Measurements from ENCODE around the gene WWC2. TPM values are rescaled to one million over a fixed set of nuclear protein-coding genes. Genes with fewer than 3 reads are reported as not detected.

The WWC2 gene
- total RNA-seq, 2 donors from 2014 or later: 24.8 to 25.8 TPM

GRCh38 chr4:183264614-183265013, 165.6 kb downstream of the WWC2 start:
- intact Hi-C loops (cut with DNase I): loop anchor here (5.0 kb wide), 1 partner anchor 327 kb away; no protein-coding TSS in a partner anchor

GRCh38 chr4:183266371-183266770, 167.3 kb downstream of the WWC2 start:
- intact Hi-C loops (cut with DNase I): no loop called here

More at GRCh38 chr4:183264614-183265013, 165.6 kb downstream of the WWC2 start:
- DNase-seq (ENCODE audit: low spot score): no peak

GRCh38 chr4:183268556-183268955, 169.5 kb downstream of the WWC2 start:
- no peak for DNase-seq (ENCODE audit: low spot score)
- intact Hi-C loops (cut with DNase I): no loop called here

More at GRCh38 chr4:183266371-183266770, 167.3 kb downstream of the WWC2 start:
- DNase-seq (ENCODE audit: low spot score): no peak

GRCh38 chr4:183272384-183272783, 173.3 kb downstream of the WWC2 start:
- DNase-seq (ENCODE audit: low spot score): no peak

GRCh38 chr4:183276106-183276505, 177.0 kb downstream of the WWC2 start:
- DNase-seq (ENCODE audit: low spot score): no peak
- intact Hi-C loops (cut with DNase I): no loop called here

More at GRCh38 chr4:183272384-183272783, 173.3 kb downstream of the WWC2 start:
- intact Hi-C loops (cut with DNase I): loop anchor here in 1 of 2 donors (5.0 kb wide), 1 partner anchor 1230 kb away; no protein-coding TSS in a partner anchor

GRCh38 chr4:183284258-183284785, 185.3 kb downstream of the WWC2 start:
- DNase-seq (ENCODE audit: low spot score): no peak
- intact Hi-C loops (cut with DNase I): no loop called here

- DNase-seq (ENCODE audit: low spot score): no peak
- intact Hi-C loops (cut with DNase I): no loop called here
Observed at GRCh38 chr4:183284965-183285364, 185.9 kb downstream of the WWC2 start.

GRCh38 chr4:183285886-183286285, 186.8 kb downstream of the WWC2 start:
- intact Hi-C loops (cut with DNase I): no loop called here
- no peak for DNase-seq (ENCODE audit: low spot score)

GRCh38 chr4:183286590-183287308, 187.7 kb downstream of the WWC2 start:
- intact Hi-C loops (cut with DNase I): no loop called here
- DNase-seq (ENCODE audit: low spot score): no peak

- intact Hi-C loops (cut with DNase I): no loop called here
- no peak for DNase-seq (ENCODE audit: low spot score)
Observed at GRCh38 chr4:183287309-183287659, 188.2 kb downstream of the WWC2 start.

- intact Hi-C loops (cut with DNase I): no loop called here
- DNase-seq (ENCODE audit: low spot score): no peak
Observed at GRCh38 chr4:183287677-183288076, 188.6 kb downstream of the WWC2 start.

- DNase-seq (ENCODE audit: low spot score): no peak
- intact Hi-C loops (cut with DNase I): no loop called here
Observed at GRCh38 chr4:183288955-183289354, 189.9 kb downstream of the WWC2 start.

- intact Hi-C loops (cut with DNase I): loop anchor here in 1 of 2 donors (10.0 kb wide), 1 partner anchor 735 kb away; no protein-coding TSS in a partner anchor
- no peak for DNase-seq (ENCODE audit: low spot score)
Observed at GRCh38 chr4:183289688-183290087, 190.6 kb downstream of the WWC2 start.

- intact Hi-C loops (cut with DNase I): loop anchor here in 1 of 2 donors (10.0 kb wide), 1 partner anchor 734 kb away; no protein-coding TSS in a partner anchor
- DNase-seq (ENCODE audit: low spot score): no peak
Observed at GRCh38 chr4:183291070-183291469, 192.0 kb downstream of the WWC2 start.

GRCh38 chr4:183295711-183296110, 196.7 kb downstream of the WWC2 start:
- intact Hi-C loops (cut with DNase I): loop anchor here in 1 of 2 donors (10.0 kb wide), 1 partner anchor 729 kb away; no protein-coding TSS in a partner anchor
- no peak for DNase-seq (ENCODE audit: low spot score)

GRCh38 chr4:183297675-183298074, 198.6 kb downstream of the WWC2 start:
- intact Hi-C loops (cut with DNase I): loop anchor here in 1 of 2 donors (10.0 kb wide), 1 partner anchor 727 kb away; no protein-coding TSS in a partner anchor
- no peak for DNase-seq (ENCODE audit: low spot score)

GRCh38 chr4:183299464-183299863, 200.4 kb downstream of the WWC2 start:
- intact Hi-C loops (cut with DNase I): loop anchor here in 1 of 2 donors (10.0 kb wide), 1 partner anchor 725 kb away; no protein-coding TSS in a partner anchor
- DNase-seq (ENCODE audit: low spot score): no peak

- intact Hi-C loops (cut with DNase I): no loop called here
- DNase-seq (ENCODE audit: low spot score): no peak
Observed at GRCh38 chr4:183300070-183300469, 201.0 kb downstream of the WWC2 start.

- intact Hi-C loops (cut with DNase I): no loop called here
- DNase-seq (ENCODE audit: low spot score): no peak
Observed at GRCh38 chr4:183300655-183301054, 201.6 kb downstream of the WWC2 start.

- no peak for DNase-seq (ENCODE audit: low spot score)
- intact Hi-C loops (cut with DNase I): no loop called here
Observed at GRCh38 chr4:183303301-183303700, 204.2 kb downstream of the WWC2 start.

GRCh38 chr4:183304067-183304466, 205.0 kb downstream of the WWC2 start:
- intact Hi-C loops (cut with DNase I): no loop called here
- no peak for DNase-seq (ENCODE audit: low spot score)
